Activated T-helper 1 cell treated with Interleukin-2 at 50 U/mL for 16 hours (primary cell): ENCODE data around the gene PI4K2B.
"Not testable (repeated sequence)": the region's sequence is repeated elsewhere in the genome, so short reads cannot be mapped to it uniquely, and the experiment has no call there.

ENCODE experiments used
- DNase-seq: peaks from one replicate; pipeline ENCODE4 v3.0.0-alpha.2; 2020; ENCODE audit warnings: low read depth

The PI4K2B gene

DNA sequence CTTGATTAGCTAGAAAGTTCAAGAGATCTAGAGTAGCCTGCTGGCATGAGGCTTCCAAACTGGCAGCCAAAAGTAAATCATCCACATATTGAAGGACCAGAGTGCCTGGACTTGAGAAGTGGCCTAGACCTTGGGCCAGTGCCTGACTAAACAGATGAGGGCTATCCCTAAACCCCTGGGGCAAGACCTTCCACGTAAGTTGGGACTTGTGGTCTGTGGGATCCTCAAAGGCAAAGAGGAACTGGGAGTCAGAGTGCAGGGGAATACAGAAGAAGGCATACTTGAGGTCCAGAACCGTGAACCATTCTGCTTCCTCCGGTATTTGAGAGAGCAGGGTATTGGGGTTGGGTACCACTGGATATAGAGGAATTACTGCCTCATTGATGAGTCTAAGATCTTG is 8.4 kb downstream of the PI4K2B start:
- DNase-seq, result not testable (repeated sequence)

DNA sequence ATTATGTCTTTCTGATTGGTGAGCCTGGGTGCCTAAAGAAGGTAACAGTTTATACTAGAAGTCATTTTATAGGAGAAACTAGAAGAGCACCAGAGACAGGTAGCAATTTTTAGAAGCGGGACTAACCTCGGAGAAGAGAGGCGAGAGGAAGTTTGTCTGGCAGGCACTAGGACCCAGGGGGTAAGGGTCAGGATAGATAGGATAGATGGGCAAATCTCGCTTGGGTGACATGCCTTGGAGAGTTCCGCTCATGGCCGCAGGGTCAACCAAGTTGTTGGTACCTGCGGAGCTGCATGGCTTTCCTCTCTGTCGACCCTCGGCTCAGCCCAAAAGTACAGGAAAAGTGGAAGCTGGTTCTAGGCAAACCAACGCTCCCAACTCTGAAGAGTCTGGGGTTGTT is 11.3 kb downstream of the PI4K2B start:
- no peak for DNase-seq

DNA sequence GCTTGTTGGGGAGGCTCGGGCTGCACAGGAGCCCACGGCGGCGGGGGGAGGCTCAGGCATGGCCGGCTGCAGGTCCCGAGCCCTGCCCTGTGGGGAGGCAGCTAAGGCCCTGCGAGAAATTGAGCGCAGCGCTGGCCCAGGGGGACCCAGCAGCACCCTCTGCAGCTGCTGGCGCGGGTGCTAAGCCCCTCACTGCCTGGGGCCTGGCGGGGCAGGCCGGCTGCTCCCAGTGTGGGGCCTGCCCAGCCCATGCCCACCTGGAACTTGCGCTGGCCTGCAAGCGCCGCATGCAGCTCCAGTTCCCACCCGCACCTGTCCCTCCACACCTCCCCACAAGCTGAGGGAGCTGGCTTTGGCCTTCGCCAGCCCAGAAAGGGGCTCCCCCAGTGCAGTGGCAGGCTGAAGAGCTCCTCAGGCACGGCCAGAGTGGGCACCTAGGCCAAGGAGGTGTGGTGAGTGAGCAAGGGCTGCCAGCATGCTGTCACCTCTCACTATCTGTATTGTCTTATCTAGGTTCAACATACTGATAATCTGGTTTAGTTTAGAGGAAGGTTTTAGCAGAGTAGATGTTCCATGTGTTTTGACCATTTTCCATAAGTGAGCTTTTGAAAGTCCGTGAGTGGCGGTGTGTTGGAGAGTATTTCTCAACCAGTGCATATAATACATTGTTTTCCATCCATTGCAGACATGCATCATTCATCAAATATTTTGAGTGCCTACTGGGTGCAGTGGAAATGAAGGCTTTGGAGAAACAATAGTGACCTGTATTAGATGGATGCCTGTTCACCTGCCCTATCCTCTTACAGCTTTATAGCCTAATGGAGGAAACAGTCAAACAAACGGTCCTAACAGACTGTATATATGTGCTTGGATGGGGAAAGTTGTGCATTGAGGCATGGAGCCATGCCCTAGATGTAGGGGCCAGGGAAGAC is 13.1 kb downstream of the PI4K2B start:
- DNase-seq, result no peak

DNA sequence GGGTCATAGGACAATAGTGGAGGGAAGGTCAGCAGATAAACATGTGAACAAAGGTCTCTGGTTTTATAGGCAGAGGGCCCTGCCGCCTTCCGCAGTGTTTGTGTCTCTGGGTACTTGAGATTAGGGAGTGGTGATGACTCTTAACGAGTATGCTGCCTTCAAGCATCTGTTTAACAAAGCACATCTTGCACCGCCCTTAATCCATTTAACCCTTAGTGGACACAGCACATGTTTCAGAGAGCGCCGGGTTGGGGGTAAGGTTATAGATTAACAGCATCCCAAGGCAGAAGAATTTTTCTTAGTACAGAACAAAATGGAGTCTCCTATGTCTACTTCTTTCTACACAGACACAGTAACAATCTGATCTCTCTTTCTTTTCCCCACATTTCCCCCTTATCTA is 15.0 kb downstream of the PI4K2B start:
- not testable (repeated sequence) for DNase-seq

DNA sequence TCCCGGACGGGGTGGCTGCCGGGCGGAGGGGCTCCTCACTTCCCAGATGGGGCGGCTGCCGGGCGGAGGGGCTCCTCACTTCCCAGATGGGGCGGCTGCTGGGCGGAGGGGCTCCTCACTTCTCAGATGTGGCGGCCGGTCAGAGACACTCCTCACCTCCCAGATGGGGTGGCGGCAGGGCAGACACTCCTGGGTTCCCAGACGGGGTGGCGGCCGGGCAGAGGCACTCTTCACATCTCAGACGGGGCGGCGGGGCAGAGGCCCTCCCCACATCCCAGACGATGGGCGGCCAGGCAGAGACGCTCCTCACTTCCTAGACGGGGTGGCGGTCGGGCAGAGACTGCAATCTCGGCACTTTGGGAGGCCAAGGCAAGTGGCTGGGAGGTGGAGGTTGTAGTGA is 15.7 kb downstream of the PI4K2B start:
- not testable (repeated sequence) for DNase-seq

DNA sequence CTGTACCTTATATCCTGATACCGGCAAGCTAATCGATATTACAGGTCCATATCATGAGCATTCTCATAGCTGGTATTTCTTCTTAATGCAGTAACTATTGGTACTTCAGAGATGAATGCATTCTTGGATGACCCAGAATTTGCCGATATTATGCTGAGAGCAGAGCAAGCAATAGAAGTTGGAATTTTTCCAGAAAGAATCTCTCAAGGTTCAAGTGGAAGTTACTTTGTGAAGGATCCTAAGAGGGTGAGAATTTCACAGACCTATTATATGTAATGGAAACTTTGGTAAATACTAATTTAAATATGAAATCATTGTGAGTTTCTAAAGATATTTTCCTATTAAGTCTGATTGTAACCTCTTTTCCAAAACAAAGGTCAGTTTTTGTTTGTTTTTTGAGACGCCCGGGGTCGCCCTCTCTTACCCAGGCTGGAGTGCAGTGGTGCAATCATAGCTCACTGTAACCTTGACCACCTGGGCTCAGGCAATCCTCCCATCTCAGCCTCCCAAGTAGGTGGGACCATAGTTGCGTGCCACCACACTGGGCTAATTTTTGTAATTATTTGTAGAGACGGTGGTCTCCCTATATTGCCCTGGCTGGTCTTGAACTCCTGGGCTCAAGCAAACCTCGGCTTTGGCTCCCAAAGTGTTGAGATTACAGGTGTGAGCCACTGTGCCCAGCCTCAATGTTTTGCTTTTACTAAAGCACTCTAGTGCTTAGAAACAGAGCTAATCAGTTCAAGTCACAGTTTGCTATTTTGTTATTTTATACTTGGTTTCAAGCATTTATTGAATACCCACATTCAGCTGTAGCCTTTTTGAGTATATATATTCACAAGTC is 18.6 kb downstream of the PI4K2B start:
- DNase-seq, result no peak

DNA sequence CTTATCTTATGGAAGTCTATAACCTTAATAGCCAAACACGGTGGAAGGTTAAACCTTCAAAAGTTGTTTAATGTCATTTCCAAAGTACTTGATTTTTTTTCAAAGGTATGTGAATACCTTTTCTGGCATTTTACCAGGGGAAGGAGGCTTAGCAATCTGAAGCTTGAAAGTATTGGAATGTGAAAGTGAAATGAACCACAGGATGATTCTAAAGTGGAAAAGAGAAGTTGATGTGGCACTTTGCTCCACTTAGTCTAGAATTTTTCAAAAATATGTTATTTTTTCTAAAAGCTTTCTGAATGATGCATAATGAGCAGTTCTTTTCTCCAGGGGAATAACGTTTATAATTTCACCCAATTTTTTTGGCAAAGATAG is 19.2 kb downstream of the PI4K2B start:
- DNase-seq, result no peak

DNA sequence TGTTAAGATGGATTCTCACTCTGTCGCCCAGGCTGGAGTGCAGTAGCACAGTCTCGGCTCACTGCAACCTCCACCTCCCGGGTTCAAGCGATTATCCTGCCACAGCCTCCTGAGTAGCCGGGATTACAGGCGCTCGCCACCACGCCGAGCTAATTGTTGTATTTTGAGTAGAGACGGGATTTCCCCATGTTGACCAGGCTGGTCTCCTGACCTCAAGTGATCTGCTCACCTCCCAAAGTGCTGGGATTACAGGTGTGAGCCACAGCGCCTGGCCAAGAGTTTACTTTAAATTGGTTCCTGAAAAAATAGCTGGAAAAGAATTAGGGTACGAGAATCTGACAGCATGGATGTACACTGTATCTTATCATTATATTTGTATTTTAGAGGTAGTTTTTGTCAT is 20.0 kb downstream of the PI4K2B start:
- not testable (repeated sequence) for DNase-seq

DNA sequence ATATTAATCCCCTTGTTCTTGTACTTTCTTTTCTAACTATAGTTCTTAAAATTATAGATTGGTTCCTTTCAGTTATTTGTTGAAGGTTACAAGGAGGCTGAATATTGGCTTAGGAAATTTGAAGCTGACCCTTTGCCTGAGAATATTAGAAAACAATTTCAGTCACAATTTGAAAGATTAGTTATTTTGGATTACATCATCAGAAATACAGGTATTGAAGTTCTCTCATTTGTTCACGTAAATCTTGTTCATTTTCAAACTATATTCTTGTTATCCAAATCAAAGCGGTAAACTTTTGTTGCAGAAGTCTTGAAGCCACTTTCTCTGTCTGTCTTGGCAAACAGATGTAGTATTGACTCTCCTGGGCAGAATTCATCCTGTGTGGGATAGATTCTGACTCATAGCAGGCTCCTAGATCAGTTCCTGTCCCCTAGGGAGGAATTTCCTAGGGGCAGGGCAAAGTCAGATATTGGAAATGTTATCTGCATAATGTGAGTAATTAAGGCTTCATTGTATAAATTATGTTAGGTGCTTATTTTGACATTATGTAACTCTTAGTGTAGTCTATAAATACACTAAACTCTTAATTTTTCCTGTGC is 25.2 kb downstream of the PI4K2B start:
- DNase-seq, result no peak

DNA sequence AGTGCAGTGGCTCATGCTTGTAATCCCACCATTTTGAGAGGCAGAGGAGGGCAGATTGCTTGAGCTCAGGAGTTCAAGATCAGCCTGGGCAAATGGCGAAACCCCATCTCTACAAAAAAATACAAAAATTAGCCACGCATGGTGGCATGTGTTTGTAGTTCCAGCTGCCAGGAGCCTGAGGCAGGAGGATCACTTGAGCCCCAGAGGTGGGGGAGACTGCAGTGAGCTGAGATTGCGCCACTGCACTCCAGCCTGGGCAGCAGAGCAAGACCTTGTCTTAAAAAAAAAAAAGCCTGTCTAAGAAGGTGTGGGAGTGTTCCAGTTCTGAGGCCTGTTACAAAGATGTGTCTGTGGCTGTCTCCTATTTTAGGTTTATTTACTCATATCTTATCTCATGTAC is 38.0 kb downstream of the PI4K2B start:
- DNase-seq, result no peak

DNA sequence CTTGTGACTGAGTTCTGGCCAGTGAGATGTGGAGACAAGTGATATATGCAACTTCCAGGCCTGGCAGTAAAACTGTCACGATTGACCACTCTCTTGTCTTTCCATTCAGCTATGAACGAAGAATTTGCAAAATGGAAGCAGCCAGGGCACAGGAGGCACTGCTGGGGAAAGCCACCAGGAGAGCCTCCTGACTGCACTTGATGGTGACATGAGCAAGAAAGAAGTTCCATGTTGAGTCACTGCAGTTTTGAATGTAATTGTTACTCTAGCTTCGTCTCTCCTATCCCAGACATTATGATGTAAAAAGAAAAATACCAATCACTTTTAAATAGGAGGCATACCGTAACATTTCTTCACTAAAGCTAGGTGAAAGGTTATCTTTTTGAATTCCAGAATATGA is 46.4 kb downstream of the PI4K2B start:
- DNase-seq, result no peak

DNA sequence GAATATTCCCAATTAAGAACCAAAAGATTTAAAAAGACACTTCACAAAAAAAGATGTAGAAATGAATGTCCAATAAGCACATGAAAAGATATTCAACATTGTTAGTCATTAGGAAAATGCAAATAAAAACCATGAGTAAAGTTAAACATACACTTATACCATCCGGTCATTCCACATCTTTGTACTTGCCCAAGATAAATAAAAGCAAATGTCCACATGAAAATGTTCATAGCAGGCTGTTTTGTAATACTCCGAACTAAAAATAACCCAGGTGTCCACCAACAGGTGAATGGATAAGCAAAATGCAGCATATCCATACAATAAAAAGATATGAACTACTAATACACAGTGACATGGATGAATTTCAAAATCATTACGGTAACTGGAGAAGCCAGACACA is 50.1 kb downstream of the PI4K2B start:
- no peak for DNase-seq

DNA sequence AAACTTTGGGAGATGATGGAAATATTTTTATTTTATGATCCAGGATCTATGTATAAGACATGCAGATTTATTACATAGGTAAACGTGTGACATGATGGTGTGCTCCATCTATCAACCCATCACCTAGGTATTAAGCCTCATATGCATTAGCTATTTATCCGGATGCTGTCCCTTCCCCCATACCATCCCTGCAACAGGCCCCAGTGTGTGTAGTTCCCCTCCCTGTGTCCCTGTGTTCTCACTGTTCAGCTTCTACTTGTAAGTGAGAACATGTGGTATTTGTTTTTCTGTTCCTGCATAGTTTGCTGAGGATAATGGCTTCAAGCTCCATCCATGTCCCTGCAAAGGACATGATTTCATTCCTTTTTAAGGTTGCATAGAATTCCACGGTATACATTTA is 50.6 kb downstream of the PI4K2B start:
- no peak for DNase-seq

DNA sequence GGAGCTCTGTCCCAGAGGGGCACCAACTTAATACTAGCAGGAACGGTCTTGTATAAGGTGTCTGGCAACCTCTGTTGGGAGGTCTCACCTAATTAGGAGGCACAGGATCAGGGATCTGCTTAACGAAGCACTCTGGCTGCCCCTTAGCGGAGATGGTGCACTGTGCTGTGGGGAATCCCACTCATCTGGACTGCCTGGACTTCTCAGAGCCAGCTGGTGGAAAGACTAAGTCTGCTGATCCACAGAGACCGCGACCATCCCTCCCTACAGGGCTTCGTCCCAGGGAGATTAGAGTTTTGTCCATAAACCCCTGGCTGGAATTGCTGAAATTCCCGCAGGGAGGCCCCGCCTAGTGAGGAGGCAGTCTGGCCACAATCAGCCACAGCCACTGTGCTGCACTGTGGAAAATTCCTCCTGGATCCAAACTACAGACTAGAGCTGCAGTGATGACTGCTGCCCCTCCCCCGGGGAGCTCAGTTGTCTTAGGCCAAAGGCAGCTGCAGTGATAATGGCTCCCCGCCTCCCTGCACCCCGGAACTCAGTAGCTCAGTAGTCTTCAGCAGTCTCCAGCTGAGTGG is 56.7 kb downstream of the PI4K2B start:
- no peak for DNase-seq

DNA sequence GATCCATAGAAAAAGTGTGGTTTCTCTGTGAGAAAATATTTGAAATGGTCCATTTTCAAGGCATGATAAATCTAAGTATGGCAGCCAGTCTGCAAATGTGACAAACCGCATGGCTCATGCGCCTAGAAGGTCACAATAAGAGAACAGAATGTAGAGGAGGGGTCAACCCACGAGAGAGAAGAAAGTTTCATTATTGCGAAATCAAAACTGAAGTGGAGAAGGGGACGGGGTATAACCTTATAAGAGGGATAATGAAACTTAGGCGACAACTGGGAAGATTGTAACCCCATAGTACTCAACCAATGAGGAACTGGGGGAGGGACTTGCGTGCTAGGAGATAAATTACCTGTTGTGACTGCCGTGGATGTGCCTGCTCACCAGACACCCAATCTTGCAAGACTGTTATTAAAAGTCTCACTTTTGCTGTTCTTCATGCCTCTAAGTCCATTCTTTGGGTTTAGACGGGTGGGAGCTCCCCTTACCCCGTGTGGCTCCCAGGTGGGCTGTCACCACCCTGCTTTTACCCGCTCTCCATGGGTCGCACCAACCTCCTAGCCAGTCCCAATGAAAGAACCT is 57.4 kb downstream of the PI4K2B start:
- DNase-seq, result no peak

DNA sequence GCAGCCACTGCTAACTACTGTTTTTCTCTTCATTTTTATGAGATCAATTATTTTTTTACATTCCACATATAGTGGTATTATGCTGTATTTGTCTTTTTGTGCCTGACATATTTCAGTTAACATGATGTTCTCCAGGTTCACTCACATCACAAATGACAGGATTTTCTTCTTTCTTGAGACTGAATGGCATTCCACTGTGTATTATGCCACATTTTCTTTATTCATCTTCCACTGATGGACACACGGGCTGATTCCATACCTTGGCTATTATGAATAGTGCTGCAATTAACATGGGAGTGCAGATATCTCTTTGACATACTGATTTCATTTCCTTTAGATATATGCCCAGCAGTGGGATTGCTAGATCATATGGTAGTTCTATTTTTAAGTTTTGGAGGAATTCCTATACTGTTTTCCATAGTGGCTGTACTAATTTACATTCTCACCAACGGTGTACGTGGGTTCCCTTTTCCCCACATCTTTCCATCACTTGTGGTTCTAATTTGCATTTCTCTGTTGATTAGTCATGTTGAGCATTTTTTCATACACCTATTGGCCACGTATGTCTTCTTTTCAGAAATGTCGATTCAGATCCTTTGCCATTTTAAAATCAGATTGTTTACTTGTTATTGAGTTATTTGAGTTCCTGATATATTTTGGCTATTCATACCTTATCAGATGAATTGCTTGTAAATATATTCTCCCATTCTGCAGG is 63.9 kb downstream of the PI4K2B start:
- DNase-seq, result no peak

DNA sequence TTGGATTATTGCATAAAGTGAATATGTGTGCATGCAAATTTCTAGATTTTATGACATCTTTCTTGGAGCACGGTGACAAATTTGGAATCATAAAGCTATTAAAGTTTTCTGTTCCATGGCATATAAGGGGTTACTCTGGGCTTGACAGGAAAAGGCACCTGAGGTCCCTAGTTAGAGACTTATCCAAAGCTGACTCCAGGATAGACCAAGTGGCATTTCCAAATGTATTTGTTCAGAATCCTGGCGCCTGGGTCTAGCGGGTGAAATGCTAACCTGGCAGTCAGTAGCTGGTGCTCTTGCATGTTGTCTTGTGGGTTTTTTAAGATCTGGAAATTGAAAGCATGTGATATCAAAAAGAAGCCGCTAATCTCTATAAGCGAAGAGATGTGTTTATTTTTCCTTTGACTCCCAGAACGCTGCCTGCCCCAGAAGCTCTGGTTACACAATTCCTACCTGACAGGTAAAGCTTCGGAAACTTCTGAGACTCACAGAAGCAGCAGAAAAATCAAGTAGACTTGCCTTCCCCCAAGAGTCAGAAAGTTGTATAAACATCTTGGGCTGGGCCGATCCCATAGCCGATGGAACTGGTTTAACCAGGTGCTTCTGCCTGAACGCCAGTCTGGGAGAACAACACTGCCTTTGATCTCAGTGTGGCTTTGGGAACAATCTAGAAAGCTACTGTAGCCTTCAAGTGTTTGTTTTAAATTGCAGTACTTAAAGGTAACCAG is 65.8 kb downstream of the PI4K2B start:
- no peak for DNase-seq

DNA sequence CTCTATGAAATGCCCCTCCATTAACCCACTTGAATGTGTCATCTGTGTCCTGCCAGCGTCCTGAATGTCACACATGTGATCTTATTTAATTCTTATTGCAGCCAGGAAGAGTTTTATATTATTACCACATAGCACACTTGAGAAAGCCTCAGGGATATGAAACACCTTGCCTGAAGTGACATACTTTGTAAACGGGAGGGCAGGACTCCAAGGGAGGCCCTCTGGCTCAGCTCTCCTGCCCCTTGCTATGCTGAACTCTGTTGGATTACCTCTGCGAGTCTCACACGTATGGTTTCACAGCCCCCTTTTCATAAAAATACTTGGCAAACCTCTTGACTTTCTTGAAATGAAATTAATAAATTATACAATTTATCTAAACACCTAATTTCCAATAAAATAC is 67.6 kb downstream of the PI4K2B start:
- DNase-seq, result no peak

DNA sequence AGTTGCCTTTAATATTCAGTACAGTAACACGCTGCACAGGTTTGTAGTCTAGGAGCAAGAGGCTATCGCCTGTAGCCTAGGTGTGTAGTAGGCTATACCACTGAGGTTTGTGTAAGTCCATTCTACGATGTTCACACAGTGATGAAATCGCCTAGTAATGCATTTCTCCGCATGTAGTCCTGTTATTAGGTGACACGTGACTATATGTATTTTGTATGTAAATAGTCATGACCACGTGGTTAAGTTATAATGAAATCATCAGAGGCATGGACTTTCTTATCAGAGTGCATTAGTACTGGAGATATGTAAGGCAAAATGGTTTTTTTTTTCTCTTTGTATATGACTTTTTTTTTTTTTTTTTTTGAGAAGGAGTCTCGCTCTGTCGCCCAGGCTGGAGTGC is 68.8 kb downstream of the PI4K2B start:
- no peak for DNase-seq

DNA sequence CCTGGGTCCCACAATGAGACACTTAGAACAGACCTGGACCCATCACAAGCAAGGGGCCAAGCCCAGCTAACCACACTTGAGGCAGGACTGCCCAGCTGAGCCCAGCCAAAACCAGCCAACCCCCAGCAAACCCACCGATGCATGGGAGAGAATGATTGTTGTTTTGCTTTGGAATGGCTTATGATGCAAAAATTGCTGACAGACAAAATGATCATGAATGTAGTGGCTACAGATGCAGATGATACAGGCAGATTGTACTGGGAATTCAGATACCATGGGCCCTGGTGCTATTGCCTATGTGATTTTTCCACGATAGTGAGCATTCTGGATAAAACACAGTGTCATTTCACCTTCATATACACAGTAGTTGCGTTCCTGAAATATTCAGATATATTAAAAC is 69.7 kb downstream of the PI4K2B start:
- DNase-seq, result no peak
